Liver (tissue), 9 donors: Measurements from ENCODE around the gene FRAS1. TPM values are rescaled to one million over a fixed set of nuclear protein-coding genes. Genes with fewer than 3 reads are reported as not detected.

Experiments used
- DNase-seq: peaks from one replicate; pipeline ENCODE4 v3.0.0-alpha.2; 2017; ENCODE audit warnings: low spot score
- H3K27ac ChIP-seq, 2 donors: one replicate each; pipeline ENCODE4 v1.7.0; 2013; ENCODE audit warnings: inconsistent platforms in 2 of 2, low read length in 2 of 2, control low read depth in 1 of 2, low read depth in 1 of 2, mild to moderate bottlenecking in 1 of 2
- H3K27me3 ChIP-seq, 4 donors: one replicate each; pipeline versions ENCODE4 v1.6.1 to v1.7.0; 2013; ENCODE audit warnings: low read length in 3 of 4, inconsistent platforms in 1 of 4, mild to moderate bottlenecking in 1 of 4, moderate library complexity in 1 of 4; ENCODE audit not compliant: control insufficient read depth in 4 of 4, insufficient read depth in 4 of 4
- H3K36me3 ChIP-seq, 4 donors: one replicate each; pipeline versions ENCODE4 v1.6.1 to v1.7.0; 2013; ENCODE audit warnings: low read length in 3 of 4, mild to moderate bottlenecking in 3 of 4, low read depth in 1 of 4, moderate library complexity in 1 of 4; ENCODE audit not compliant: control insufficient read depth in 4 of 4, insufficient read depth in 3 of 4
- H3K4me1 ChIP-seq, 4 donors: one replicate each; pipeline versions ENCODE4 v1.6.1 to v1.7.0; 2013; ENCODE audit warnings: low read length in 3 of 4, mild to moderate bottlenecking in 3 of 4, moderate library complexity in 1 of 4; ENCODE audit not compliant: control insufficient read depth in 4 of 4, insufficient read depth in 4 of 4
- H3K4me3 ChIP-seq, 3 donors: one replicate each; pipeline versions ENCODE4 v1.6.1 to v1.7.0; 2013; ENCODE audit warnings: low read length in 3 of 3, control low read depth in 1 of 3, low read depth in 1 of 3, mild to moderate bottlenecking in 1 of 3
- H3K9ac ChIP-seq, 2 donors: one replicate each; pipeline ENCODE4 v1.7.0; 2013; ENCODE audit warnings: low read length in 2 of 2, mild to moderate bottlenecking in 2 of 2, moderate library complexity in 2 of 2, control low read depth in 1 of 2, low read depth in 1 of 2
- H3K9me3 ChIP-seq, 4 donors: one replicate each; pipeline versions ENCODE4 v1.6.1 to v1.7.0; 2013; ENCODE audit warnings: low read length in 3 of 4; ENCODE audit not compliant: control insufficient read depth in 4 of 4
- FOXA2 ChIP-seq: IDR thresholded peaks from 2 replicates; pipeline ENCODE4 v1.6.1; 2016; ENCODE audit warnings: antibody characterized with exemption
- GABPA ChIP-seq, 2 donors: IDR thresholded peaks in 1 of 2; conservative IDR thresholded peaks in 1 of 2; 2 replicates each; pipeline ENCODE4 v1.6.1; 2016; ENCODE audit warnings: antibody characterized with exemption in 2 of 2, mild to moderate bottlenecking in 1 of 2, moderate library complexity in 1 of 2
- HNF4A ChIP-seq, 2 donors: conservative IDR thresholded peaks; 2 replicates each; pipeline ENCODE4 v1.6.1; 2016; ENCODE audit warnings: antibody characterized with exemption in 2 of 2, mild to moderate bottlenecking in 2 of 2
- HNF4G ChIP-seq: IDR thresholded peaks from 2 replicates; pipeline ENCODE4 v1.6.1; 2016; ENCODE audit warnings: antibody characterized with exemption
- JUND ChIP-seq, 2 donors: IDR thresholded peaks; 2 replicates each; pipeline ENCODE4 v1.6.1; 2016; ENCODE audit warnings: antibody characterized with exemption in 2 of 2
- NR2F2 ChIP-seq: IDR thresholded peaks from 2 replicates; pipeline ENCODE4 v1.6.1; 2016; ENCODE audit warnings: antibody characterized with exemption
- RAD21 ChIP-seq, 2 donors: IDR thresholded peaks; 2 replicates each; pipeline ENCODE4 v1.6.1; 2016; ENCODE audit warnings: antibody characterized with exemption in 2 of 2, mild to moderate bottlenecking in 2 of 2
- RXRA ChIP-seq, 2 donors: IDR thresholded peaks; 2 replicates each; pipeline ENCODE4 v1.6.1; 2017 to 2018; ENCODE audit warnings: antibody characterized with exemption in 2 of 2, mild to moderate bottlenecking in 1 of 2
- SP1 ChIP-seq: IDR thresholded peaks from 2 replicates; pipeline ENCODE4 v1.6.1; 2018; ENCODE audit warnings: antibody characterized with exemption, mild to moderate bottlenecking
- TAF1 ChIP-seq: conservative IDR thresholded peaks from 2 replicates; pipeline ENCODE4 v1.6.1; 2016; ENCODE audit warnings: antibody characterized with exemption, mild to moderate bottlenecking
- YY1 ChIP-seq: IDR thresholded peaks from 2 replicates; pipeline ENCODE4 v1.6.1; 2016; ENCODE audit warnings: antibody characterized with exemption, mild to moderate bottlenecking
- WGBS: extraction: QIAGEN DNeasy Blood & Tissue Kit; methylation state at CpG from one replicate; pipeline ENCODE4 v1.1.7; 2013; 5-methylcytosine and 5-hydroxymethylcytosine counted together
- polyA plus RNA-seq, 2 donors: library from polyadenylated mRNA; stranded (reverse) in 1 of 2; unstranded in 1 of 2; fragments of 200-250 nt in 1 of 2; fragments of >200 nt in 1 of 2; fragmentation: Nextera tagmentation in 1 of 2; extraction: Ambion mirVana in 1 of 2; gene quantifications; one replicate each; pipeline versions ENCODE4 v1.2.1 to v1.2.3, GENCODE V29; 2013 to 2015
- total RNA-seq, 2 donors: library from RNA; depleted of rRNA; stranded (reverse); fragments of >200 nt; gene quantifications; one replicate each; pipeline ENCODE4 v1.2.3, GENCODE V29; 2014
- TF ChIP-seq, protein P1 (sequence below): IDR thresholded peaks from 2 replicates; pipeline ENCODE4 v1.6.1; 2016; ENCODE audit warnings: antibody characterized with exemption, mild to moderate bottlenecking
- TF ChIP-seq, protein P2 (sequence below): IDR thresholded peaks from 2 replicates; pipeline ENCODE4 v1.6.1; 2016; ENCODE audit warnings: antibody characterized with exemption
- TF ChIP-seq, protein P3 (sequence below): IDR thresholded peaks from 2 replicates; pipeline ENCODE4 v1.6.1; 2016; ENCODE audit warnings: antibody characterized with exemption
- TF ChIP-seq, protein P4 (sequence below): fragments of 150-350 bp; IDR thresholded peaks from 2 replicates; pipeline ENCODE4 v1.5.1; 2017; ENCODE audit warnings: improper control_type of control experiment, low read depth, low read length; ENCODE audit not compliant: missing input control
- TF ChIP-seq, protein P5 (sequence below): IDR thresholded peaks from 2 replicates; pipeline ENCODE4 v1.6.1; 2016; ENCODE audit warnings: antibody characterized with exemption
- donor health status: healthy.
- donor health status: healthy.
- donor health status: healthy.
- donor health status: healthy.
- donor health status: healthy.

The FRAS1 gene
- total and polyA plus RNA-seq, 4 donors, result 0.08 to 6.0 (median 1.1) TPM

DNA sequence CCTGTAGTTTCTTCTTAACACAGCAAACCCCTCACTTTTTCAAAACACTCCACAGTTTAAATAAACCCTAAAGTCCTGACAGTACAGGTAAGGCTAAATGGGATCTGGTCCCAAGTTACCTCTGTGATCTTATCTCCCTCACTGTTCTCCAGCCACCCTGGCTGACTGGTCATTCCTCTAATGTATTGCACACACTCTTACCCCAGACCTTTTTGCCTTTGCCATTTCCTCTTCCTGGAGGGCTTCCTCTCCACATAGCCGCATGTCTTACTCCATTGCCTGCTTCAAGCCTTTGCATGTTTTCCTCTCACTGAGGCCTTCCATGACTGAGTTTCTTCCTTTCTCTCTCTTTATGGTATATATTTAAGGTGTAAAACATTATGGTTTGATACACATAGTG is 474.9 kb downstream of the FRAS1 start:
- Histone ChIP-seq H3K36me3 (no peaks in the 10 kb centered on the region), H3K27ac (no peak overlapping the region), H3K9me3 (no peaks in the 10 kb centered on the region), H3K9ac (no peak overlapping the region), H3K27me3 (peaks cover 0 to 4% (median 0%) of the 10 kb centered on the region in 4 donors), H3K4me3 (no peak overlapping the region), H3K4me1 (no peaks in the 10 kb centered on the region)
- TF ChIP-seq GABPA (IDR thresholded peaks at IDR 0.05 in 1 of 2, conservative IDR thresholded peaks at IDR 0.05 in 1 of 2), result no peak
- TF ChIP-seq FOXA2, result no peak
- TF ChIP-seq SP1, result no peak
- TF ChIP-seq RAD21 (IDR thresholded peaks at IDR 0.05), result no peak
- TF ChIP-seq, protein P1, sequence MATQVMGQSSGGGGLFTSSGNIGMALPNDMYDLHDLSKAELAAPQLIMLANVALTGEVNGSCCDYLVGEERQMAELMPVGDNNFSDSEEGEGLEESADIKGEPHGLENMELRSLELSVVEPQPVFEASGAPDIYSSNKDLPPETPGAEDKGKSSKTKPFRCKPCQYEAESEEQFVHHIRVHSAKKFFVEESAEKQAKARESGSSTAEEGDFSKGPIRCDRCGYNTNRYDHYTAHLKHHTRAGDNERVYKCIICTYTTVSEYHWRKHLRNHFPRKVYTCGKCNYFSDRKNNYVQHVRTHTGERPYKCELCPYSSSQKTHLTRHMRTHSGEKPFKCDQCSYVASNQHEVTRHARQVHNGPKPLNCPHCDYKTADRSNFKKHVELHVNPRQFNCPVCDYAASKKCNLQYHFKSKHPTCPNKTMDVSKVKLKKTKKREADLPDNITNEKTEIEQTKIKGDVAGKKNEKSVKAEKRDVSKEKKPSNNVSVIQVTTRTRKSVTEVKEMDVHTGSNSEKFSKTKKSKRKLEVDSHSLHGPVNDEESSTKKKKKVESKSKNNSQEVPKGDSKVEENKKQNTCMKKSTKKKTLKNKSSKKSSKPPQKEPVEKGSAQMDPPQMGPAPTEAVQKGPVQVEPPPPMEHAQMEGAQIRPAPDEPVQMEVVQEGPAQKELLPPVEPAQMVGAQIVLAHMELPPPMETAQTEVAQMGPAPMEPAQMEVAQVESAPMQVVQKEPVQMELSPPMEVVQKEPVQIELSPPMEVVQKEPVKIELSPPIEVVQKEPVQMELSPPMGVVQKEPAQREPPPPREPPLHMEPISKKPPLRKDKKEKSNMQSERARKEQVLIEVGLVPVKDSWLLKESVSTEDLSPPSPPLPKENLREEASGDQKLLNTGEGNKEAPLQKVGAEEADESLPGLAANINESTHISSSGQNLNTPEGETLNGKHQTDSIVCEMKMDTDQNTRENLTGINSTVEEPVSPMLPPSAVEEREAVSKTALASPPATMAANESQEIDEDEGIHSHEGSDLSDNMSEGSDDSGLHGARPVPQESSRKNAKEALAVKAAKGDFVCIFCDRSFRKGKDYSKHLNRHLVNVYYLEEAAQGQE, result no peak
- TF ChIP-seq, protein P2, sequence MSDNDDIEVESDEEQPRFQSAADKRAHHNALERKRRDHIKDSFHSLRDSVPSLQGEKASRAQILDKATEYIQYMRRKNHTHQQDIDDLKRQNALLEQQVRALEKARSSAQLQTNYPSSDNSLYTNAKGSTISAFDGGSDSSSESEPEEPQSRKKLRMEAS, result no peak
- TF ChIP-seq YY1, result no peak
- no peak for TF ChIP-seq HNF4A (conservative IDR thresholded peaks at IDR 0.05)
- TF ChIP-seq, protein P3, sequence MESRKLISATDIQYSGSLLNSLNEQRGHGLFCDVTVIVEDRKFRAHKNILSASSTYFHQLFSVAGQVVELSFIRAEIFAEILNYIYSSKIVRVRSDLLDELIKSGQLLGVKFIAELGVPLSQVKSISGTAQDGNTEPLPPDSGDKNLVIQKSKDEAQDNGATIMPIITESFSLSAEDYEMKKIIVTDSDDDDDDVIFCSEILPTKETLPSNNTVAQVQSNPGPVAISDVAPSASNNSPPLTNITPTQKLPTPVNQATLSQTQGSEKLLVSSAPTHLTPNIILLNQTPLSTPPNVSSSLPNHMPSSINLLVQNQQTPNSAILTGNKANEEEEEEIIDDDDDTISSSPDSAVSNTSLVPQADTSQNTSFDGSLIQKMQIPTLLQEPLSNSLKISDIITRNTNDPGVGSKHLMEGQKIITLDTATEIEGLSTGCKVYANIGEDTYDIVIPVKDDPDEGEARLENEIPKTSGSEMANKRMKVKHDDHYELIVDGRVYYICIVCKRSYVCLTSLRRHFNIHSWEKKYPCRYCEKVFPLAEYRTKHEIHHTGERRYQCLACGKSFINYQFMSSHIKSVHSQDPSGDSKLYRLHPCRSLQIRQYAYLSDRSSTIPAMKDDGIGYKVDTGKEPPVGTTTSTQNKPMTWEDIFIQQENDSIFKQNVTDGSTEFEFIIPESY, result no peak
- no peak for TF ChIP-seq NR2F2
- TF ChIP-seq TAF1, result no peak
- TF ChIP-seq HNF4G, result no peak
- TF ChIP-seq, protein P4, sequence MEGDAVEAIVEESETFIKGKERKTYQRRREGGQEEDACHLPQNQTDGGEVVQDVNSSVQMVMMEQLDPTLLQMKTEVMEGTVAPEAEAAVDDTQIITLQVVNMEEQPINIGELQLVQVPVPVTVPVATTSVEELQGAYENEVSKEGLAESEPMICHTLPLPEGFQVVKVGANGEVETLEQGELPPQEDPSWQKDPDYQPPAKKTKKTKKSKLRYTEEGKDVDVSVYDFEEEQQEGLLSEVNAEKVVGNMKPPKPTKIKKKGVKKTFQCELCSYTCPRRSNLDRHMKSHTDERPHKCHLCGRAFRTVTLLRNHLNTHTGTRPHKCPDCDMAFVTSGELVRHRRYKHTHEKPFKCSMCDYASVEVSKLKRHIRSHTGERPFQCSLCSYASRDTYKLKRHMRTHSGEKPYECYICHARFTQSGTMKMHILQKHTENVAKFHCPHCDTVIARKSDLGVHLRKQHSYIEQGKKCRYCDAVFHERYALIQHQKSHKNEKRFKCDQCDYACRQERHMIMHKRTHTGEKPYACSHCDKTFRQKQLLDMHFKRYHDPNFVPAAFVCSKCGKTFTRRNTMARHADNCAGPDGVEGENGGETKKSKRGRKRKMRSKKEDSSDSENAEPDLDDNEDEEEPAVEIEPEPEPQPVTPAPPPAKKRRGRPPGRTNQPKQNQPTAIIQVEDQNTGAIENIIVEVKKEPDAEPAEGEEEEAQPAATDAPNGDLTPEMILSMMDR, result no peak
- no peak for TF ChIP-seq JUND (IDR thresholded peaks at IDR 0.05)
- TF ChIP-seq RXRA (IDR thresholded peaks at IDR 0.05), result no peak
- 75% methylated on average over 1 of the region's 1 CpG for WGBS
- DNase-seq, result no peak

DNA sequence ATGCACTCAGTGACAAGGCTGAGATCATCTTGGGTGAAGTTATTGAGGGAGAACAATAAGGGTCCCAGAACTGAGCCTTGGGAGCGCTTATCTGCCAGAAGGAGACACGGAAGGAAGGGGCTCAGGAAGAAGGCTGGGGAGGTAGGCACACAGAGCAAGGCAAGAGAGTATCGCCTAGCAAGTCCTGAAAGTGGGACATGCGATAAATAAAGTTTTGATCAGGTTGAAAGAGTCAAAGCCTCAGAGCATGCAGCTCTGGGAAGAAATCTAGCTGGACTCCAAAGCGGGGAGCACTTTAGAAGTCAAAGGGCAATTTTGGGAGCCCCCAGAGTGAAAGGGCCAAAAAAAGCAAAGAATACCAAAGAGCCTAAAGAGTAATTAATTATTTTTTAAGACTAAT is 476.7 kb downstream of the FRAS1 start:
- Histone ChIP-seq H3K27ac (no peak overlapping the region), H3K36me3 (no peaks in the 10 kb centered on the region), H3K9ac (no peak overlapping the region), H3K27me3 (peaks cover 0 to 4% (median 0%) of the 10 kb centered on the region in 4 donors), H3K9me3 (no peaks in the 10 kb centered on the region), H3K4me3 (no peak overlapping the region), H3K4me1 (no peaks in the 10 kb centered on the region)
- 84% methylated on average over 5 of the region's 5 CpGs for WGBS
- no peak for TF ChIP-seq HNF4G
- TF ChIP-seq, protein P5, sequence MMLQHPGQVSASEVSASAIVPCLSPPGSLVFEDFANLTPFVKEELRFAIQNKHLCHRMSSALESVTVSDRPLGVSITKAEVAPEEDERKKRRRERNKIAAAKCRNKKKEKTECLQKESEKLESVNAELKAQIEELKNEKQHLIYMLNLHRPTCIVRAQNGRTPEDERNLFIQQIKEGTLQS, result no peak
- TF ChIP-seq SP1, result no peak
- TF ChIP-seq, protein P4, result no peak
- no peak for TF ChIP-seq NR2F2
- TF ChIP-seq HNF4A (conservative IDR thresholded peaks at IDR 0.05), result no peak
- DNase-seq, result no peak
